GM23338 (cell line): Measurements from ENCODE around the gene INPP5D.

Experiments used
- CREB1 ChIP-seq: fragments of 250-450 bp; sonication (Bioruptor Pico); IDR thresholded peaks from 2 replicates; pipeline ENCODE4 v1.5.0; 2020; ENCODE audit warnings: low read depth, mild to moderate bottlenecking, moderate library complexity
- CTCF ChIP-seq, 2 experiments: fragments of 200-600 bp in 1 of 2; sonication (generic) in 1 of 2; conservative IDR thresholded peaks; 2 replicates each; pipeline versions ENCODE4 v1.5.1 to v1.6.1; 2016 to 2017; ENCODE audit warnings: antibody characterized with exemption in 2 of 2, low read depth in 2 of 2, mild to moderate bottlenecking in 2 of 2, moderate library complexity in 1 of 2
- EZH2phosphoT487 ChIP-seq: fragments of 200-600 bp; sonication (generic); IDR thresholded peaks from one replicate; pipeline ENCODE4 v1.8.1; 2018; ENCODE audit warnings: antibody characterized with exemption; ENCODE audit not compliant: unreplicated experiment
- NANOG ChIP-seq: IDR thresholded peaks from 2 replicates; pipeline ENCODE4 v1.6.1; 2016; ENCODE audit warnings: antibody characterized with exemption, borderline replicate concordance
- ZNF331 ChIP-seq: fragments of 250-450 bp; sonication (Bioruptor Pico); IDR thresholded peaks from 2 replicates; pipeline ENCODE4 v1.5.0; 2020; ENCODE audit warnings: low read depth, mild to moderate bottlenecking, moderate library complexity

GRCh38 chr2:233051241-233052149, 8.6 kb upstream of the INPP5D start:
- TF ChIP-seq CTCF (conservative IDR thresholded peaks at IDR 0.05; ENCODE audit: low read depth in 2 of 2): no peak
- TF ChIP-seq ZNF331 (CRISPR knock-in tag): no peak
- no peak for TF ChIP-seq EZH2phosphoT487
- no peak for TF ChIP-seq CREB1 (CRISPR knock-in tag)
- no peak for TF ChIP-seq NANOG
